HL-60 (cell line): ENCODE results near the gene TRIM6.

Experiments used
- GABPA ChIP-seq: IDR thresholded peaks from 2 replicates; pipeline ENCODE4 v1.6.1; 2012; ENCODE audit warnings: low read depth
- POLR2AphosphoS5 ChIP-seq: IDR thresholded peaks from 2 replicates; pipeline ENCODE4 v1.6.1; 2012; ENCODE audit warnings: low read depth
- TF ChIP-seq, protein P1 (sequence below): IDR thresholded peaks from one replicate; pipeline ENCODE4 v1.5.1; 2011; ENCODE audit warnings: low read length, control low read depth, inconsistent platforms; ENCODE audit not compliant: insufficient read depth
- TF ChIP-seq, protein P2 (sequence below): IDR thresholded peaks from 2 replicates; pipeline ENCODE4 v1.6.1; 2012; ENCODE audit warnings: low read depth; ENCODE audit not compliant: insufficient replicate concordance

DNA sequence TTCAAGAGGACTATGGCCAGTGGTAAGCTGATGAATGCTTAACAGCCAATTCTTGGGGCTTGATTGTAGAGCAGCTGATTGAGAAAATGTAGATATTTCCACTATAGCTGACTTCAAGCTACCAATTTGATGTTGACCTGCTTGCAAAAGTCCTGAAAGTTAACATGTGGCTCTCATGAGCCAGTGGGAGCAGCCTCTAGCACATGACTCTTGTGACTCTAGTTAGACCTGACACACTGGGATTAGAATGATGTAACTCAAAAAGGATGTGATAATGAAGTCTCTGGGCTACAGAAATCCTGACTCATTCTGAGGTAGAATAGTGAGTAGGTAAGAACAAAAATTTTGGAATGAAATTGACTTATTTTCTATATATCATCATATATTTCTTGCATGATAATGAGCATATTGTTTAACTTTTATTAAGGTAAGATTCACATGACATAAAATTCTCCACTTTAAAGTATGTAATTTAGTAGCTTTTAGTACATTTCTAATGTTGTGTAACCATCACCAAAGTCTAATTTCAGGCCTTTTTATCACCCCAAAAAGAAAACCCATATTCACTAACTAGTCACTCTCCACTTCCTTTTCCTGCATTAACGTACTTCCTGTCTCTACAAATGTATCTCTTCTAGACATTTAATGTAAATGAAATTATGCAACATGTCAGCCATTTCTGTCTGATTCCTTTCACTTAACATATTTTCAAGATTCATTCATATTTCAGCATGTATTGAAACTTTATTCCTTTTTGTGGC is 32.0 kb upstream of the TRIM6 start:
- no peak for TF ChIP-seq POLR2AphosphoS5
- TF ChIP-seq, protein P1, sequence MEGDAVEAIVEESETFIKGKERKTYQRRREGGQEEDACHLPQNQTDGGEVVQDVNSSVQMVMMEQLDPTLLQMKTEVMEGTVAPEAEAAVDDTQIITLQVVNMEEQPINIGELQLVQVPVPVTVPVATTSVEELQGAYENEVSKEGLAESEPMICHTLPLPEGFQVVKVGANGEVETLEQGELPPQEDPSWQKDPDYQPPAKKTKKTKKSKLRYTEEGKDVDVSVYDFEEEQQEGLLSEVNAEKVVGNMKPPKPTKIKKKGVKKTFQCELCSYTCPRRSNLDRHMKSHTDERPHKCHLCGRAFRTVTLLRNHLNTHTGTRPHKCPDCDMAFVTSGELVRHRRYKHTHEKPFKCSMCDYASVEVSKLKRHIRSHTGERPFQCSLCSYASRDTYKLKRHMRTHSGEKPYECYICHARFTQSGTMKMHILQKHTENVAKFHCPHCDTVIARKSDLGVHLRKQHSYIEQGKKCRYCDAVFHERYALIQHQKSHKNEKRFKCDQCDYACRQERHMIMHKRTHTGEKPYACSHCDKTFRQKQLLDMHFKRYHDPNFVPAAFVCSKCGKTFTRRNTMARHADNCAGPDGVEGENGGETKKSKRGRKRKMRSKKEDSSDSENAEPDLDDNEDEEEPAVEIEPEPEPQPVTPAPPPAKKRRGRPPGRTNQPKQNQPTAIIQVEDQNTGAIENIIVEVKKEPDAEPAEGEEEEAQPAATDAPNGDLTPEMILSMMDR, result no peak
- TF ChIP-seq, protein P2, sequence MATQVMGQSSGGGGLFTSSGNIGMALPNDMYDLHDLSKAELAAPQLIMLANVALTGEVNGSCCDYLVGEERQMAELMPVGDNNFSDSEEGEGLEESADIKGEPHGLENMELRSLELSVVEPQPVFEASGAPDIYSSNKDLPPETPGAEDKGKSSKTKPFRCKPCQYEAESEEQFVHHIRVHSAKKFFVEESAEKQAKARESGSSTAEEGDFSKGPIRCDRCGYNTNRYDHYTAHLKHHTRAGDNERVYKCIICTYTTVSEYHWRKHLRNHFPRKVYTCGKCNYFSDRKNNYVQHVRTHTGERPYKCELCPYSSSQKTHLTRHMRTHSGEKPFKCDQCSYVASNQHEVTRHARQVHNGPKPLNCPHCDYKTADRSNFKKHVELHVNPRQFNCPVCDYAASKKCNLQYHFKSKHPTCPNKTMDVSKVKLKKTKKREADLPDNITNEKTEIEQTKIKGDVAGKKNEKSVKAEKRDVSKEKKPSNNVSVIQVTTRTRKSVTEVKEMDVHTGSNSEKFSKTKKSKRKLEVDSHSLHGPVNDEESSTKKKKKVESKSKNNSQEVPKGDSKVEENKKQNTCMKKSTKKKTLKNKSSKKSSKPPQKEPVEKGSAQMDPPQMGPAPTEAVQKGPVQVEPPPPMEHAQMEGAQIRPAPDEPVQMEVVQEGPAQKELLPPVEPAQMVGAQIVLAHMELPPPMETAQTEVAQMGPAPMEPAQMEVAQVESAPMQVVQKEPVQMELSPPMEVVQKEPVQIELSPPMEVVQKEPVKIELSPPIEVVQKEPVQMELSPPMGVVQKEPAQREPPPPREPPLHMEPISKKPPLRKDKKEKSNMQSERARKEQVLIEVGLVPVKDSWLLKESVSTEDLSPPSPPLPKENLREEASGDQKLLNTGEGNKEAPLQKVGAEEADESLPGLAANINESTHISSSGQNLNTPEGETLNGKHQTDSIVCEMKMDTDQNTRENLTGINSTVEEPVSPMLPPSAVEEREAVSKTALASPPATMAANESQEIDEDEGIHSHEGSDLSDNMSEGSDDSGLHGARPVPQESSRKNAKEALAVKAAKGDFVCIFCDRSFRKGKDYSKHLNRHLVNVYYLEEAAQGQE, result no peak
- peak; percentile 68 for TF ChIP-seq GABPA
